ENCODE data around the gene ALB.

- TF ChIP-seq CTCF (IDR thresholded peaks at IDR 0.05) (no peak), TCF7L2 (IDR thresholded peaks at IDR 0.05; ENCODE audit: low read depth, low read length) (no peak), REST (IDR thresholded peaks at IDR 0.05; ENCODE audit: insufficient read depth in 1 of 2, low read depth in 2 of 2, low read length in 1 of 2) (no peak)
These were observed 52.3 kb downstream of the ALB start for GRCh38 chr4:73456177-73457022.

Data from Panc1 (cell line).